ENCODE measurements around the gene PRUNE1.

The PRUNE1 gene

GRCh38 chr1:151026460-151026859, 18.2 kb downstream of the PRUNE1 start:
- no peak overlapping the region for H3K9ac ChIP-seq (ENCODE audit: low read depth, low read length, poor library complexity, severe bottlenecking)
- H3K79me2 ChIP-seq (ENCODE audit: insufficient read depth, low read length): no peaks in the 10 kb centered on the region
- H3K27me3 ChIP-seq (ENCODE audit: insufficient read depth, low read length, poor library complexity, severe bottlenecking): no peaks in the 10 kb centered on the region
- H3K4me3 ChIP-seq (ENCODE audit: low read length, poor library complexity, severe bottlenecking): no peak overlapping the region
- H3K36me3 ChIP-seq (ENCODE audit: insufficient read depth, low read length): peaks cover 15% of the 10 kb centered on the region; the same call in 1 of the 2 replicates
- H3K9me2 ChIP-seq (replicated peaks; ENCODE audit: low read depth, low read length): no peaks in the 10 kb centered on the region
- no peaks in the 10 kb centered on the region for H3K9me3 ChIP-seq (ENCODE audit: insufficient read depth, low read depth, low read length)
- no peaks in the 10 kb centered on the region for H3K4me1 ChIP-seq (ENCODE audit: insufficient read depth, low read length, poor library complexity, severe bottlenecking)
- no peaks in the 10 kb centered on the region for H3F3A ChIP-seq (ENCODE audit: low read depth)
- no peak overlapping the region for H3K4me2 ChIP-seq (ENCODE audit: low read depth, low read length, poor library complexity, severe bottlenecking)
- H4K20me1 ChIP-seq (ENCODE audit: insufficient read depth, low read length, poor library complexity, severe bottlenecking): no peaks in the 10 kb centered on the region
- TF ChIP-seq CTCF (conservative IDR thresholded peaks at IDR 0.05; ENCODE audit: low read length) (no peak), EZH2phosphoT487 (IDR thresholded peaks at IDR 0.05; ENCODE audit: borderline replicate concordance) (no peak)
- no peak overlapping the region for H2AFZ ChIP-seq (ENCODE audit: low read length)

- H3K27me3 ChIP-seq (ENCODE audit: insufficient read depth, low read length, poor library complexity, severe bottlenecking): no peaks in the 10 kb centered on the region
- no peak overlapping the region for H3K4me2 ChIP-seq (ENCODE audit: low read depth, low read length, poor library complexity, severe bottlenecking)
- no peaks in the 10 kb centered on the region for H4K20me1 ChIP-seq (ENCODE audit: insufficient read depth, low read length, poor library complexity, severe bottlenecking)
- no peaks in the 10 kb centered on the region for H3K9me3 ChIP-seq (ENCODE audit: insufficient read depth, low read depth, low read length)
- no peaks in the 10 kb centered on the region for H3K4me1 ChIP-seq (ENCODE audit: insufficient read depth, low read length, poor library complexity, severe bottlenecking)
- no peak overlapping the region for H3K4me3 ChIP-seq (ENCODE audit: low read length, poor library complexity, severe bottlenecking)
- no peak for TF ChIP-seq CTCF (conservative IDR thresholded peaks at IDR 0.05; ENCODE audit: low read length)
- TF ChIP-seq EZH2phosphoT487 (IDR thresholded peaks at IDR 0.05; ENCODE audit: borderline replicate concordance): no peak
- H3K36me3 ChIP-seq (ENCODE audit: insufficient read depth, low read length): peaks cover 32% of the 10 kb centered on the region; the same call in 1 of the 2 replicates
- no peaks in the 10 kb centered on the region for H3K79me2 ChIP-seq (ENCODE audit: insufficient read depth, low read length)
- no peak overlapping the region for H2AFZ ChIP-seq (ENCODE audit: low read length)
- H3K9me2 ChIP-seq (replicated peaks; ENCODE audit: low read depth, low read length): no peaks in the 10 kb centered on the region
- no peaks in the 10 kb centered on the region for H3F3A ChIP-seq (ENCODE audit: low read depth)
- H3K9ac ChIP-seq (ENCODE audit: low read depth, low read length, poor library complexity, severe bottlenecking): no peak overlapping the region
Measured at GRCh38 chr1:151032164-151032563, 23.9 kb downstream of the PRUNE1 start.

GRCh38 chr1:151035167-151035566, 26.9 kb downstream of the PRUNE1 start:
- H2AFZ ChIP-seq (ENCODE audit: low read length): no peak overlapping the region
- H3K4me3 ChIP-seq (ENCODE audit: low read length, poor library complexity, severe bottlenecking): no peak overlapping the region
- no peaks in the 10 kb centered on the region for H4K20me1 ChIP-seq (ENCODE audit: insufficient read depth, low read length, poor library complexity, severe bottlenecking)
- no peaks in the 10 kb centered on the region for H3K27me3 ChIP-seq (ENCODE audit: insufficient read depth, low read length, poor library complexity, severe bottlenecking)
- no peak overlapping the region for H3K4me2 ChIP-seq (ENCODE audit: low read depth, low read length, poor library complexity, severe bottlenecking)
- peaks cover 24% of the 10 kb centered on the region; the same call in 1 of the 2 replicates for H3K36me3 ChIP-seq (ENCODE audit: insufficient read depth, low read length)
- no peaks in the 10 kb centered on the region for H3F3A ChIP-seq (ENCODE audit: low read depth)
- TF ChIP-seq CTCF (conservative IDR thresholded peaks at IDR 0.05; ENCODE audit: low read length) (no peak), EZH2phosphoT487 (IDR thresholded peaks at IDR 0.05; ENCODE audit: borderline replicate concordance) (no peak)
- no peak overlapping the region for H3K9ac ChIP-seq (ENCODE audit: low read depth, low read length, poor library complexity, severe bottlenecking)
- H3K9me2 ChIP-seq (replicated peaks; ENCODE audit: low read depth, low read length): no peaks in the 10 kb centered on the region
- no peaks in the 10 kb centered on the region for H3K9me3 ChIP-seq (ENCODE audit: insufficient read depth, low read depth, low read length)
- H3K79me2 ChIP-seq (ENCODE audit: insufficient read depth, low read length): no peaks in the 10 kb centered on the region
- no peaks in the 10 kb centered on the region for H3K4me1 ChIP-seq (ENCODE audit: insufficient read depth, low read length, poor library complexity, severe bottlenecking)
